H54 (cell line): ENCODE data around the gene SQOR.
A peak's percentile ranks its signal among the peaks of the same experiment; 100 is the strongest.

Source experiments
- DNase-seq: peaks from one replicate; pipeline ENCODE4 v3.0.0; 2011; ENCODE audit warnings: low spot score, mixed read lengths; ENCODE audit not compliant: insufficient read length
- FAIRE-seq: peaks from 3 replicates; lab custom pipeline; 2011; peaks lifted over from hg19 to GRCh38; lab: Jason Lieb, UNC
- POLR2A ChIP-seq: IDR thresholded peaks from 2 replicates; pipeline ENCODE4 v1.6.1; 2011; ENCODE audit warnings: low read depth, mild to moderate bottlenecking, low read length

SQOR gene

DNA sequence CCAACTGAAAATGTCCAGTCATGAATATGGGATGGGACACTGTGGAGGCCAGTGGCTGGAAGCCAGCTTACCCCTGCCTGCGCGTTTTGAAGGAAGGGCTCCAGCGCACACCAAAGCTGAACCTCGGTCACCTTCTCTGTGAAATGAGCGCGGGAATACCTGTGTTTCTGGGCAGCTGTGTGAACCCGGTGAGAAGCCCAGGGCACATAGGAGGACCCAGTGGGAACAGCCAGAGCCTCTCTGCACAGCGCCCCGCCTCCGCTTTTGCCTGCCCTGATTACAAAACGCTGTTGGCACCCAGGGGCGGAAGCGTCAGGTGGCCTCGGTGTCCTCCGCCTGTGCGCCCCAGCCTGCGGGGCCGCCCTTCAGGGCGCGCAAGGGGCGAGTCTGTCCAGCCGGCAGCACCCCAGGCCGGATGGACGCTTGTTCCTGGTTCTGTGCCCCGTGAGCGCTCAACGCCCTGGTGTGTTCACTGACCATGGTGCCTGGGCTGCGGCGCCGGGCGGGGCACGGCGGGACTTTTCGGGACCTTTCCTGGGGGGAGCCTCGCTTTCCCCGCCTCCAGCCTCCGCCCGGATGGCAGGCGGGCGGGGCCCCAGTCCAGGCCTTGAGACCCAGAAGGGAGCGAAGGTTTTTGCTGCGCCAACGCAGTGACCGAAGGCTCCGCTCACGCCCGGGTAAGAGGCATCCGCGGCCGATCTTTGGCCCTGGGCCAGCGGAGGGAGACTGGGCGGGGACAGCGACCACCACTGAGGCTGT lies at the start of gene SQOR:
TSS of gene SQOR (plus strand) at position 598 of the 759 bp plus-strand sequence. CDS start 23,895 bp downstream, outside the sequence.
- DNase-seq (peak; percentile 52), FAIRE-seq (no peak)
- peak; percentile 36; the same call in 1 of the 2 replicates for TF ChIP-seq POLR2A

DNA sequence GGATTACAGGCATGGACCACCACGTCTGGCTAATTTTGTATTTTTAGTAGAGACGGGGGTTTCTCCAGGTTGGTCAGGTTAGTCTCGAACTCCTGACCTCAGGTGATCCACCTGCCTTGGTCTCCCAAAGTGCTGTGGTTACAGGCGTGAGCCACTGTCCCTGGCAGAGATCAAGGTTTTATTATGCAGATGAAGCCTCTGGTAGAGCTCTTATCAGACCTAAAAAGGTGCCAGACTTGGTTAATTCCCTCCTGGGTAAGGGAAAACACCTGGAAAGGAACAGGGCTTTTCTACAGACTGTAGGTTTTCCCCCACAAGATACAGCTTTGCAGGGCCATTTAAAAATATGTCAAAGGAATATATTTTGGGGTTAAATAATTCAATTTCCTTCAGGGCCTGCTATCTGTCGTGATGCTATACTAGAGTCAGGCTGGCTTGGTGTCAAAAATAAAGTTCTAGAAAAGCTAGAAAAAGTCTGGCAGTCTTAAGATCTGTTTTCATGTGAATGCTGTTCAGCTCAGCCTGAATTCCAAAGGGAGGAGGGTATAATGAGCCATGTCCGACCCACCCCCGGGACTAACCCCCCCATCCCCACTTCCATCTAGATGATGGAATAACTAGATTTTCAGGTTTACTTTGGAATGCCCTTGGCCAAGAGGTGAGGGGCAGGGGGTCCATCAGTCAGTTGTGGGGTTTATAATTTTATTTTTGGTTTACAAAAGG lies 49.6 kb upstream of the SQOR start:
- no peak for FAIRE-seq

DNA sequence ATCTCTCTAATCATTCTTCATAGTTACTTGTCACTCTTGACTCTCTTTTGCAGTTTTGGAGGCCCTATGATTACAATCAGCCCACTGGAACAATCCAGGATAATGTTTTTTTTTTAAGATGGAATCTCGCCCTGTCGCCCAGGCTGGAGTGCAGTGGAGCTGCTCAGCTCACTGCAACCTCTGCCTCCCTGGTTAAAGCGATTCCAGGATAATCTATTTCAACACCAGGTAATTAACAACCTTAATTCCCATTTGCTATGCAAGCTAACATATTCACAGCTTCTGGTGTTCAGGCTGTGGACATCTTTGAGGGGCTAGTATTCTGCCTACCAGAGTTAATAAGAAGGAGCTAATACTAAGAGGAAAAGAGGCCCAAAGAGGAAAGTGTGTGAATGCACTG lies 48.7 kb upstream of the SQOR start:
- DNase-seq, result no peak
- no peak for FAIRE-seq
- no peak for TF ChIP-seq POLR2A

More for the DNA sequence above, 49.6 kb upstream of the SQOR start:
- TF ChIP-seq POLR2A, result no peak
- DNase-seq, result no peak

DNA sequence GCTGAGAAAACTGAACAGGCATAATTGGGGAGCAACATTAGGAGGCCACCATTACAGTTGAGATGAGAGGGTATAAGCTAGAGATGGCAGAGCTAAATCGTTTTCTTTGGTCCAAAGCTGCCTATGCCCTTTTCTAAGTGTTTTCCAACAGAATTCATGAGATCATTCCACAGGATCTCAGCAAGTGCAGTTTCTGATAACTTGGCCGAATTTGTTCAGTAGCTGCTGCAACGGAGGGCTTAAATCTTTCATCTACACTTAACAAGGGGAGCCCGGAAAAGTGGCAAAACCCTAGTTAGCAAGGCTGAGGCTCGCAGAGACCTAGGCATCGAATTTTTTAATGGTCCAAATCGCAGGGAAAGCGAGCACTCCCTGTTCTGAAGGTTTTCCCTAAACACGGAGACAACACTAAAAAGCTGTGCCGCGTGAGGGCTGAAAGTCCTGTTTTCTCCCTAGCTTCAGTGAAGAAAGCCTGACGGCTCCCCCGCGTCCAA lies 48.2 kb upstream of the SQOR start:
- no peak for FAIRE-seq
- DNase-seq, result no peak

DNA sequence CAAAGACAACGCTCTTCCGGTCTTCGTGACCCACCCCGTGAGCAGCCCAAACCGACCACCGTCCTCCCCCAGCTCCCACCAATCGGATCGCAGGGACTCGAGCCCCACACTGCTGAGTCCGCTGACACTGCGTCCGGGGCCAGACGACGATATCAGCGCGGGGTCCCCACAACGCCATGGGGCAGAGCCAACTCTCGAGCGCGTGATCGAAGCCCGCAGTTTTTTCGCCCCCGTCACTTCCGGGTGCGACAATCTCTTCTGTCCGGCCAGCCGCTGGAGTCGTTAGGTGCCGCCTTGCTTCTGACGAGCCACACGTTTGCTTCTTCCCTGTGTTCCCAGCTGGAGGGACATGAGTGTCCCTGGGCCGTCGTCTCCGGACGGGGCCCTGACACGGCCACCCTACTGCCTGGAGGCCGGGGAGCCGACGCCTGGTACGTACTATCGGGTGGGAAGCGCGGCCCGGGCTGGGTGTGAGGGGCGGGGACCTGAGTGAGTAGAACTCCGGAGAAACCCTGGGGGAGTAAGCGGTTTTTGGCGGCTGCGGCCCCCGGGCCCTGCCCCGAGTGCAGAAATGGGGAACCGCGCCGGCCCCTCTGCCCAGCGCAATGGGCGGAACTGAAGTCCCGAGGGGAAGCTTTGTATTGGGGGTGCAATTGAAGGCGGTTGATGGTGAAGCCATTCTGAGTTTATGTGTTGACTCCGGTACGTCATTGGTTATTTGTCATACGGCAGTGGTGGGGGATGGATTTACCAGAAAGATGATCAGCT lies 47.5 kb upstream of the SQOR start, which contains the start of gene BLOC1S6:
TSS of gene BLOC1S6 (plus strand) at position 285 of the 768 bp plus-strand sequence. CDS start at position 350, 65 bp downstream.
- peak; percentile 68 for TF ChIP-seq POLR2A
- FAIRE-seq (peak; percentile 30), DNase-seq (peak; percentile 62)

More for the DNA sequence above, 48.2 kb upstream of the SQOR start:
- no peak for TF ChIP-seq POLR2A

DNA sequence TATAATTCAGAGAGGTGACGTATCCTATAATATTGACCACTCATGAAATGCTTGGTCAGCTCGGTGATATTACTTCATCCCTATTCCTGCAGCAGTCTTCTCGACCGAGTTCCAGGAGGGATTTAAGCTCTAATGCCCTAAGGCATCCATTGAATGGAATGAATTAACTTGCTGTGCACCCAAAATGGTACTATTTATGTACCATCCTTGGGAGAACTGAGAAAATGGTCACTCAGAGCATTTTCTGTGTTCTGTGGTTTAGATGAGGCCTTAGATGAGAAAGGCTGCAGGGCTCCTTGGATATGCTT lies 47.0 kb upstream of the SQOR start:
- no peak for TF ChIP-seq POLR2A
- no peak for DNase-seq
- no peak for FAIRE-seq

DNA sequence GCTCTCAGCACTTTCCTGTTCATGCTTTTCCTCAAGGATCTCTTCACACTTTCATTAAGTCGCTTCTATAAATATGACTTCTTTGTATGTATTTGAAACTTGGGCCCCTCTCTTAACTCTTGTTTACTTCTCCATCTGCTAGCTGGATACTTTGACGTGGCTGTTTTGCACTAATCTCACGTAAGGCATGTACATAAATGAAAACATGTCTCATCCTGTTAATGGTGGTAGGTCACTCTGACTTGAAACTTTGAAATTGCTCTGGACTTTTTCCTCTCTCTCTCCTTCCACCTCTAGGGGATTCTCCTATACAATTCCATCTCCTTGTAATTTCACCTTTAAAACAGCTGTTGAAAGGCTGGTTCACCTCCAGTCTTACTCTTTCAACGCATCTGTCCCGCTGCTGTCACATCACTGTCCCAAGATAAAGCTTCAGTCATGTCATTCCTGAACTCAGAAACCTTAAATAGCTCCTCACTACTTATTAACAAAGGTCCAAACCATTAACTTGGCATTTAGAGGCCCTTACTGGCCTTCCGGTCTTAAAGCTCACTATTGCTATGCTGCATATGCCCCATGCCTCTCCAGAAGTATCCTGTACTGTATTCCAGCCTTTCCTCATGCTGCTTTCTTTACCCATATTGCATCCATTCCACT lies 46.5 kb upstream of the SQOR start:
- no peak for TF ChIP-seq POLR2A
- FAIRE-seq (no peak), DNase-seq (no peak)

DNA sequence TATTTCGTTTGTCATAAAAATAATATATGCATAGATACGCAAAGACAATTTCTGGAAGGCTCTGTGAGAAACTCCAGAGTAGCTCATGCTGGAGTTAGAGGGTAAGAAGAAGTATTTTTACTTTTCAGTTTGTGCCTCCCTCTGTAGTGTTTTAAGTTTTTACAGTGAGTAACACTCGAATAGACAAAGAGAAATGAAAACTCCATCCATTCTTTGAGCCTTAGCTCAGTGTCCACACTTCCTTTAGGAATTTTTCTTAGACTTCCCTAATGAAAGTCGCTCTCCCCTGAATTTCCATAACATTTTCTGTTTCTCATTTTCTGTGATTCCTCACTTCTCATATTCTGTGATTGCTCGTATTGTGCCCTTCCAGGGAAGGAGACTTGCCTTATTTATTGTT lies 45.6 kb upstream of the SQOR start:
- DNase-seq (no peak), FAIRE-seq (no peak)
- no peak for TF ChIP-seq POLR2A

DNA sequence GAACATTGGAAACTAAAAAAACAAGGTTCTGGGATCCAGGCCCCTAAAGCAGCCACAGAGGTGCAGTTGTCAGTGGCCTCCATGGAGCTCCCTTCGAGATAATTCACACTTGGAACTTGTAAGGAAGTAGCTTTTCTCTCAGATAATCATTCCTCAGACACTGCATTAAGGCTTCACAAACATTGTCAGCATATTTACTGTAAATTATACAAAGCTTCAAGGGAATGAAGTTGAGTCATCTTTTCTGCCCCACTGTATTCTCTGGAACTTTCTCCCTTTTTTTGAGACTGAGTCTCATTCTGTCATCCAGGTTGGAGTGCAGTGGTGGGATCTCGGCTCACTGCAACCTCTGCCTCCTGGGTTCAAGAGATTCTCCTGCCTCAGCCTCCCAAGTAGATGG lies 40.5 kb upstream of the SQOR start:
- FAIRE-seq, result no peak

DNA sequence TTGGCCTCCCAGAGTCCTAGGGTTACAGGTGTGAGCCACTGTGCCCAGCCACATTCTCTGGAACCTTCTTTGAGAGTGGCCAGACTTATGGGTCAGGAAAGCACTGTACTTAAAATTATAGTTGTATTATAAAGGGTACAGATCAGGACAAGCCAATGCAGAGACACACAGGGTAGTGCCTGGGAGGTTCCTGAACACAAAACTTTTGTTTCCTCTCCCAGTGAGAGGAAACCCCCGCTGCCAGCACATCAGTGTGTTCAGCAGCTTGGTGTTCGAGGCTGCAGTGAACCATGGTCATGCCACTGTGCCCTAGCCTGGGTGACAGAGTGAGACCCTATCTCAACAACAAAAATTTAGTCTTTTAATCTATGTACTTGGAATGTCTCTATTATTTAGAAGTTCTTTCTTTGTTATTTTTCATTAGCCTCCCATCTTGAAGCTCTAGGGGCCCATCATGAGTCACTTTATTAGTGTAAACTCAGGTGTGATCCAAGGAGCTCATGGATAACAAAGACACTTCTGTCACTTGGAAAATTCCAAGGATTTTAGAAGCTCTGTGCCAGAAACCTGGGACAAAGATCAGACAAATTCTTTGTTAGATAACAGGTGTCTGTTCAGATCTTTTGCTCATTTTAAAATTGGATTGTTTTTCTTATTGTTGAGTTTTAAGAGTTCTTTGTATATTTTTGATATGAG lies 39.8 kb upstream of the SQOR start:
- TF ChIP-seq POLR2A, result no peak
- DNase-seq (no peak), FAIRE-seq (no peak)

More for the DNA sequence above, 40.5 kb upstream of the SQOR start:
- no peak for TF ChIP-seq POLR2A
- DNase-seq, result no peak

DNA sequence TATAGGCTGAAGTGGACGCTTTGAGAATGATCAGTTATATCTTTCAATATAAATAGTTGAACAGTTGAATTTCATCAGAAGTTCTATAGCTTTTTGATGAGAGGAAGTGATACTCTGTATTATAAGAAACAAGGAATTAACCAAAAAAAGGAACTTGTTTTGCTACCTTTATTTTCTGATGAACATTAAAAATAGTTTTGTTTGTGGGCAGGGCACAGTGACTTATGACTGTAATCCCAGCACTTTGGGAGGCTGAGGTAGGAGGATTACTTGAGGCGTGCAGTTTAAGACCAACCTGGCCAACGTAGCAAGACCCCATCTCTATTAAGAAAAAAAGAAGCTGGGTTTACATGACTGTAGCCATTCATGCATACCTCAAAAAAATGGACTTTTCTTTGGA lies 30.9 kb upstream of the SQOR start:
- DNase-seq (no peak), FAIRE-seq (no peak)
- TF ChIP-seq POLR2A, result no peak

DNA sequence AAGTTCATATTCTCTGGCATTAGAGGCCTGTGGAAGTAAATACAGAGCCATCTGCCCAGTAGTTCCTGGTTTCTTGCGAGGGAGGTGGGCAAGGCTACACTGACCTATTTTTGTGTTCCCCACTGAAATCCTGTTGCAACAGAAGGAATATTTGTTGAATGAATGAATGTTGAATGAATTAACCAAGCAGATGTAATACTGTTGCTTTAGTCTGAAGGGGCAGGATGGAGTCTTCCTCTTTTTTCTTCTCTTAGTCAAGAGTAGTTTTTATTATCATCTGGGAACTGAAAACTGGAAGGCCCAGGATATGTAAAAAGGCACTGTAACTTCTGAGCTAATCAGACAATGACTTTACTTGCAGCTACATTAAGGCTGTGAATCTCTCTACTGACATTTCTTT lies 30.5 kb upstream of the SQOR start:
- no peak for TF ChIP-seq POLR2A
- DNase-seq (no peak), FAIRE-seq (no peak)

DNA sequence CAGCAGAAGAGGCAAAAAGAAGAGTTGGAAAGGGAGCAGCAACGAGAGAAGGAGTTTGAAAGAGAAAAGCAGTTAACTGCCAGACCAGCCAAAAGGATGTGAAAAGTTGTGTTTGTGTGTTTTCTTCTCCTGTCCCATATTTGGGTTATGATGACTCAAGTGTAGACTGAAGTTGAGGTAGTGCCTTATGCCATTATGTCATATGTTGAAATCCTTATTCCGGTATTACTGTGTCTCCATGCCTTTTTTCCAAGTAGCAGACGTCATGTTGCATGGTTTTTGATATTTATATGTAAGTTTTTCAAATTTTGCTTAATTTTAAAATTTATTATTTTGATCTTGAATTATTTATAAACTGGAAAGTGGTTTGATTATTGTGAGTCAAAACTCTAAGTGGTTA lies 28.4 kb upstream of the SQOR start:
- no peak for FAIRE-seq
- no peak for TF ChIP-seq POLR2A

More for the DNA sequence above, 28.4 kb upstream of the SQOR start:
- no peak for DNase-seq
